Kasumi-1 (cell line): ENCODE measurements around the gene MED22.
"Not testable (repeated sequence)": the region's sequence is repeated elsewhere in the genome, so short reads cannot be mapped to it uniquely, and the experiment has no call there.

Experiments
- DNase-seq, 2 experiments: peaks; one replicate each; lab custom pipeline; 2025; lab: John Stamatoyannopoulos, UW

The MED22 gene

DNA sequence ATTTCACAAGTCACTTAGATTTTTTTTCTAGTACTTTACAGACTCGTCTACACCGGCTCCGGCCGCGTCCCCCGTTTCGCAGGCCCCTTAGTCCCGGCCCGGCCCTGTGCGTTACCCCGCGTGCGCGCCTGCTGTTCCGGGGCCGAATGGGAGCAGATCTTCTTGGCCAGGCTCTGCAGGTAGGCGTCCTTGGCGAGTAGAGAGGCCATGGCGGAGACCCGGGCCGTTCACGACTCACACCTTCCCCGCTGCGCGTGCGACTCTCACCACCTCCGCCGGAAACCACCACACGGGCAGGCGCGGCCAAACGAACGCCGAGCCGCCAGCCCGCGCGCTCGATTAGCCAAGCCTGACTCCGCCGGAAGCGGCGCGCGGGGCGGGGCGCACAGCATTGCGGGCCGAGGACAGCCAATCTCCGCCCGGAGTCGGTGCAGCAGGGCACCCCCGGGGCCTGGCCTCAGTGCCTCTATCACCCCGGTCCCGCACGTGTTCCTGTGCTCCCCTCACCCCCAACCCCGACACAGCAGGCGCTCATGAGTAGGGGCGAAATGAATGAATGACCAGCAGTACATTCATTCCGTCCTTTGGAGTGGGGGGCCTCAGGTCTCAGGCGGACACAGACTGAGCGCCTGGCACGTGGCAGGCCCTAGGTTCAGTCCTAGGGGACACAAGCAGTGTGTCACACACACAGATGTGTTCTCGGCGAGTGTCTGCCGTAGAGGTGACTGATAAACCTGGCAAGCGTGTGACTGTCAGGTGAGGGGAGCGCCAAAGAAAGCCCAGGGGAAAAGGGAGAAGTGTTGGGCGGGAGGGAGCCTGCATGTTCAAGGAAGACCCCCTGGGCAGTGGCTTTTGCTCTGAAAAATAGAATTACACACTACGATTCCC is 11.8 kb downstream of the MED22 start, which contains the start of gene SURF6:
TSS of gene SURF6 (minus strand) at position 265 of the 888 bp plus-strand sequence. CDS start at position 209, 56 bp downstream.
- DNase-seq: peak; percentile 91

- DNase-seq: not testable (repeated sequence)
These were observed 13.0 kb downstream of the MED22 start for GRCh38 chr9:133334888-133335287.

GRCh38 chr9:133334161-133334560 is 13.8 kb downstream of the MED22 start:
- no peak for DNase-seq

DNA sequence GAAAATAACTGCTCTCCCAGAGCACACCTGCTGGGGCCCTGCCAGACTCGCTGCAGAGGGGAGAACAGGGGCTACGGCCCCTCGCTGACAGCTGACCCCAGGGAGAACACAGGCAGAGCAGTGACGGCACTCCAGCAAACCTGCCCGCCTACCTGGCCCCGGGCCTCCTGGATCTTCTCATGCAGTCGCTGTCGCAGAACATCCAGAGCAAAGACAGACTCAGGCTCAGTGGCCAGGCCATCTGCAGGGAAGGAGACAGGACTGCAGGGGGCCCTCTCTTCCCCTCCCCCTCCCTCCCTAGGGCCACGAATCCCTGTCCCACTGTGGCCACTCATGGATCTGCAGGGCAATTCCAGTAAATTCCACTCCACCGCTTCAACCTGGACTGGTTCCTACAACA is 14.4 kb downstream of the MED22 start:
- no peak for DNase-seq

DNA sequence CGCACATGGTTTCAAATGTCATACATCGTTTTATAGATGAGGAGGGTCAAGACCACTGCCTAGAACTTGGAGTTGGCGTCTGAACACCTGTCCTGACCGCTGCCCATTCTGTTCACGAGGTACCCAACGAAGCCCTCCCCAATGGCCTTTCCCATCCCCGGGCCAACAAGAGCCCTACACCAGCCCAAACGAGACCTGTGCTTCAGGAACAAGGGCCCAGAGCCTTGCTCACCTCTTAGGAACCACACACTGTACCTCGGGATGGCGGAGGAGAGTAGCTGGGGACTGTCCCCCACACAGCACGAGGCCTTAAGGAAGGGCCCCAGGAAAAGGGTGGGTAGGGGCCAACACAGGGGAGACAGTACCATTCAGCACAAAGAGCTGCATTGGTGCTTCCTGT is 14.9 kb downstream of the MED22 start:
- no peak for DNase-seq

- no peak for DNase-seq
These were observed 15.6 kb downstream of the MED22 start for GRCh38 chr9:133332381-133332730.

DNA sequence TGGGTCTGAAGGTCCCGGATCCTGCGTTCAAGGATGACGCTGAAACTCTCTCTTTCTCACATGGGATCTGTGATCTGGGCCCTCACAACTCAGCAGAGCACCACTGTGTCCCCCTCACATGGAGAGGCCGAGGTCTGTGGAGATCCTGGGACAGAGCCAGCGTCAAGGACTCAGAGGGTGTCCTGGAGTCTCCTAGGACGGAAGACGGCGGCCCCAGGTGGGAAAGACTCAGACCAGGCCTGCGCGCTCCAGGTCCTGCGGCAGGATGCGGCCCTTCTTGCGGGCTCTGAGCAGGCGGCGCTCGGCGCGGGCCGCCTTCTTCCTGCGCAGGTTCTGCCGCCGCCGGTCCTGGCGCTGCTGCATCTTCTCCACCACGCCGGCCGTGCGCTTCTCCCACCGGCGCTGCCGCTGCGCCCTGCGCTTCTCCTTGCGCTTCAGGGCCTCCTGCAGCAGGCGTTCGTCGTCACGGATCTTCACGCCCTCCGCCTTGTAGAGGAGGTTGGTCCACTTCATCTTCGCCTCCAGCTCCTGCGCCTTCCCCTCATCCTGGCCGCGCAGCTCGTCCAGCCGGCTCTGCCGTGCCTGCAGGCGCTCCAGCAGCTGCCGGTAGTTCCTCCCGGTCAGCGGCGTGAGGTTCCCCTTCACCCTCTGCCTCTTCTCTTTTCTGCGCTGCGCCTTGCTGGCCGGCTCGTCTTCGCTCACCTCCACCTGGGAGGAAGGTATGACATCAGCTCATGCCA is 16.1 kb downstream of the MED22 start:
- no peak for DNase-seq

- no peak for DNase-seq
These were observed 16.7 kb downstream of the MED22 start for GRCh38 chr9:133331221-133331620.

- peak in 1 of 2 experiments; percentile 24 for DNase-seq
These were observed 18.4 kb downstream of the MED22 start for GRCh38 chr9:133329306-133330156.

DNA sequence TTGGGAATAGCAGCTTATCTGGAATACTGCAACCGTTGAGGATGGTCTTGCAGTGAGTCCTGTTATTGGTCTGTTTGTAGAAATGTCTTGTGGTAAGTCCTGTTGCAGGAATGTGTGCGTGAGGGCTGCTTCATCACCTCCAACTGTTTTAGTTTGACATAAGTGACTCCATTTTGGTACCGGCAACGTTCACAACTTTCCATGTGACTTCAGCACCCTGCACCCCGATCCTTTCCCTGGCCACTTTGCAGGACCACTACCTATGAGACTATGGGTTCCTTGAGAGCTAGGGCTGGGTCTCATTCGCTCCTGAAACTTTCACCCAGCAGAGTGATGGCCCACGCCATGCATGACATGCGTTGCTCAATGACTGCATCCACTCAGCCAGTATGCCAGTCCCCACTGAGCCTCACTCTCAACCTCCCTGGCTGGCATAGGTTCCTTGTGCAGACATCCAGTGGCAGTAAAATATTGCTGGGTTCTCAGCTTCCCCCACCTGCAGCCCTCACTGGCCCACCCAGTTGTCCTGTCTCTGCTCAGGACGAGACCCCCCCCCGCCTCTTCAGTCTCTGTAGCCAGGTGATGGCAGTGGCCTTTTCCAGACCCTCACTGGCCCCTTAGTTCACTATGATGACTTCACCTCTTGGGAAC is 20.0 kb downstream of the MED22 start:
- DNase-seq: no peak

DNA sequence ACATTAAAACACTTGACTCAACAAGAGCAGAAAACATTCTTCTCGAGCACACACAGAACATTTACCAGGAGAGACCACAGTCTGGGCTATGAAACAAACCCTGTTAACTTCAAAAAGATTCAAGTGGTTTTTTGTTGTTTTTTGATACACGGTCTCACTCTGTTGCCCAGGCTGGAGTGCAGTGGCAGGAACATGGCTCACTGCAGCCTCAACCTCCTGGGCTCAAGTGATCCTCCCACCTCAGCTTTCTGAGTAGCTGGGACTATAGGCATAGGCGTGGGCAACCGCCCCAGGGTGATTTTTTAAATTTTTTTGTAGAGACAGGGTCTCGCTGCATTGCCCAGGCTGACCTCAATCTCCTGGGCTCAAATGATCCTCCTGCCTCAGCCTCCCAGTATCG is 20.9 kb downstream of the MED22 start:
- not testable (repeated sequence) for DNase-seq

DNA sequence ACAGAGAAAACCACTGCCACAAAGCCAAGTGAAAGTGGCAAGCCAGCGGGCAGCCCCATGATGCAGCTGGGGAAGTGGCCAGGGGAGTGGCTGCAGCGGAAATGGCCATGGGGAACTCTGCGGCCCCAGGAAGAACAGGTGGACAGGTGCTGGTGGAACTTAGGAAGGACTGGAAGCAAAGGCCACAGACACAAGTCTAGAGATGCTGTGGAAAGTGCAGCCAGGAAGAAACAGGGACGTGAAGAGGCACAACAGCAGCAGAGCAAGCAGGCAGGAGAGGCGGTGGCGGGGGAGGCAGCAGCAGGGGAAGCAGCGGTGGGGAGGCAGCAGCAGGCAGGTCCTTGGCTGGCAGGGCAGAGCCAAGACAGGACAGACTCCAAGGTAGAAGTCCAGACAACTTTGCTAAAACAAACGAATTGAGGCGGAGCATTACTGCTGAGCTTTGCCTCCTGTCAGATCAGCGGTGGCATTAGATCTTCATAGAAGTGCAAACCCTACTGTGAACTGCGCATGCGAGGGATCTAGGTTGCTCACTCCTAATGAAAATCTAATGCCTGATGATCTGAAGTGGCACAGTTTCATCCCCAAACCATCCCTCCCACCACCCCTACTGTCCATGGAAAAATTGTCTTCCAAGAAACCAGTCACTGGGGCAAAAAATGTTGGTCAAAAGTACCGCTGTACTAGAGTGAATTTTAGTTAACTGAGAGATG is 23.8 kb downstream of the MED22 start:
- DNase-seq: no peak

DNA sequence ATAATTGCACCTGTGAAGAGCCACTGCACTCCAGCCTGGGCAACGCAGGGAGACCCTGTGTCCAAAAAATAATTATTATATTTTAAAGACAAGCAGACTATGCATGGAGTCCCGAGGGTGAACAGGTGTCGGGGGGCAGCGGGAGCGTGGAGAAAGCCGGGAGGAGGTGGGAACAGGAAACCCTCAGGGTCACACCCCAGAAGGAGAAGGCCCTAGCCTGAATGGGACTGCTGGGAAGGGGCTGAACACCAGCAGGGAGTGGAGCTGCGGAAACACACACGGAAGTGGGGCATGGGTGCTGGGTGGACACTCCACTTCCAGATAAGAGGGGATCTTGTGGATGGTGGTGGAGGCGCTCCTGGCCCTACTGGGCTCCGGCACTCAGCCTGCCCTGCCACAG is 24.7 kb downstream of the MED22 start:
- no peak for DNase-seq

DNA sequence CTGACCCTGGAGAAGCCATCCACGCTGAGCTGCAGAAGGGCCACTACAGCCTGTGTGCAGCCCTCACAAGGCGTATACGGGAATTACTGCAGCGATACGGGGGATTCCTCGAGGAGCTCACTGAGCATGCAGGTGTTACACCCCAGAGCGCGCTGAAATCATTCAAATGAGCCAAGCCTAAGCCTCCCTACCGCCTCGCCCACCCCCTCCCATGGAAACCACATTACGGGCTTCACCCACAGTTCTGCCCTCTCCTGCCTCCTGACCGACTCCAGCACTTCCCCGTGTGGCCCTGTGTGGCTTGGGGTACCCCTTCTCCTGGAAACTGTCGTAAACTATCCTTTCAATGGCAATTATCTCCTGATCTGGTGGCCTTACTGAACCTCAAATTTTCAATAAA is 25.2 kb downstream of the MED22 start:
- DNase-seq: no peak

GRCh38 chr9:133321411-133321935 is 26.5 kb downstream of the MED22 start:
- DNase-seq: no peak

DNA sequence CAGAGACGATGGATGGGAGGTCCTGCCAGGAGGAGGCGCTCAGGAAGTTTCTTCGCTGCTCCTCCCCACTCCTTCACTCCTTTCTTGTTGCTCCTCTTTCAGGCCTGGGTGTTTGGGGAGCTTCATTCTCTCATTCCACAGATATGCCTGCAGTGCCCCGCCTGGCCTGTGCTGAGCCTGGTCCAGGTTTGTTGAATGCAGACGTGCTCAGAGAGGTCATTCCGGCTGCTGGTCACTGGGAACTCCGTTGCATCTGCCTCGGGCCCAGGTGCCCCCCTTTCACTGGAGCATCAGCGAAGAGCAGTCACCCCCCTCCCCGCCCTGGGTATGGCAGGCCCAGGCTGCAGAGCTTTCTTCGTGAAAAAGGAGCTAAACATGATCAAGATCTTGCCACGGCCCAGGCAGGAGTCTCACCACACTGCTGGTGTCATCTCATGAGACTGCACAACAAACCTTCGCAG is 27.5 kb downstream of the MED22 start:
- DNase-seq: no peak

DNA sequence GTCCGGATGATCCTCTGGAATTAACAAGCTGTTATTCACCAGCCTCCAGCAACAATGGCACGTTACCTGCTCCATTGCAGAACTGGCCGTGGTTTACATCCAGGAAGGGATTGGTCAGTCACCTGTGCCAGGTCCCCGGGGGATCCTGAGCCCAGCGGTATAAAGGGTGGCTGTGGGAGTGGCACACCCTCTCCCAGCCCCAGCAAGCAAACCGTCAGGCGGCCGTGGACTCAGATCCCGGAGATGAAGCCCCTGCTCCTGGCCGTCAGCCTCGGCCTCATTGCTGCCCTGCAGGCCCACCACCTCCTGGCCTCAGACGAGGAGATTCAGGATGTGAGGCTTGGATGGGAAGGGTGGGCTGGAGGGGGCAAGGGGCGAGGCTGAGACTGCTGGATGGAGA is 30.4 kb downstream of the MED22 start:
- not testable (repeated sequence) for DNase-seq

GRCh38 chr9:133315997-133316396 is 31.9 kb downstream of the MED22 start:
- no peak for DNase-seq

GRCh38 chr9:133309608-133310007 is 38.3 kb downstream of the MED22 start:
- no peak for DNase-seq

- no peak for DNase-seq
These were observed 40.6 kb downstream of the MED22 start for GRCh38 chr9:133307301-133307700.
